ENCODE results near the gene AGR3.

Gene AGR3

GRCh38 chr7:16891874-16892643 is 10.3 kb upstream of the AGR3 start:
- no peak for FAIRE-seq
- DNase-seq (ENCODE audit: insufficient read length, low spot score) = no peak
- TF ChIP-seq CTCF (IDR thresholded peaks at IDR 0.05; ENCODE audit: insufficient read depth, missing control alignments) = no peak

- no peak for DNase-seq (ENCODE audit: insufficient read length, low spot score)
- FAIRE-seq = no peak
- peak; percentile 31 for TF ChIP-seq CTCF (IDR thresholded peaks at IDR 0.05; ENCODE audit: insufficient read depth, missing control alignments)
These were observed 9.6 kb upstream of the AGR3 start for GRCh38 chr7:16891338-16891737.

DNA sequence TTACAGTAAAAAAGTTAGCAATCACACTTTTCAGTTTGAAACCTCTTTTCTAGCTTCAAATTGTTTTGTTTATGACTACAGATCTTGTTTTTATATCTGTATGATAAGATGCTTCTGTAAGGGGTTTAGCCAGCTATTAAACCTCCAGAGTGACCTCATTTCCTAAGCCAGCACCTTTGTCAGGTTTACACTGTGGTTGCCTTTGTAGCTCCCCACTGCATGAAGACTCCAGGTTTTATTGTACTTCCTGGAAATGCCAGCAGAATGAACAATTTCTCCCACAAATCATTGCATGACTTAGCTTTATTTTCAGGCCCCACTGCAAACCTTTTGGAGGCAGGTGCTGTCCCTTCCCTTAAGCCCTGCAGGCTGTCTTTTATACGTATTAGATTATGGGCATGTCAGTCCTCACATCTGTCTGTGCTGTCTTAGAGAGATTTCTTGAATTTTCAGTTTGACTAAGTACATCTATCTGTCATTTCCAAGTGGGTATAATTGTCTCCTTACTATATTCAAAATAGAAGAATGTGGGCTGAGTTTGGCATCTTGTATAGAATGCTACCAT is 8.2 kb upstream of the AGR3 start:
- no peak for TF ChIP-seq CTCF (IDR thresholded peaks at IDR 0.05; ENCODE audit: insufficient read depth, missing control alignments)
- FAIRE-seq (no peak), DNase-seq (ENCODE audit: insufficient read length, low spot score) (no peak)

- DNase-seq (ENCODE audit: insufficient read length, low spot score) = no peak
- no peak for FAIRE-seq
- no peak for TF ChIP-seq CTCF (IDR thresholded peaks at IDR 0.05; ENCODE audit: insufficient read depth, missing control alignments)
These were observed 7.5 kb upstream of the AGR3 start for GRCh38 chr7:16889305-16889704.

DNA sequence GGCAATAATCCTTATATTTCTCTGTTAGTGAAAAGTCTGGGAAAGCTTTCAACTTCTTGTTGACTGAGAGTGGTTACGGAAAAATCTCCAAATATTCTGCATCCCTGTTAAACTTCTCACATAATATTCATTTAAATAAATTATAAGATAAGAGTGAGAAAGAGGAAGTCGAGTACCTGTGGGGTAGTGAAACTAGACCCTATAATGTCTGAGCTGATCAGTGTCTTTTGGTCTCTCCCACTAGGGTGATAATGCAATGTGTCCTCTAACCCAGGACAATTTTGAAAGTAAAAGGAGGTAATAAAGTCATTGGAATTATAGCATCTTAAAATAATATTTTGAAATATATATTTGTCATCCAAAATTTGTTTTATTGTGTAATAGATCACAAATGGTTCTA is 2.1 kb upstream of the AGR3 start:
- DNase-seq (ENCODE audit: insufficient read length, low spot score) = no peak
- TF ChIP-seq CTCF (IDR thresholded peaks at IDR 0.05; ENCODE audit: insufficient read depth, missing control alignments) = no peak
- FAIRE-seq = no peak

DNA sequence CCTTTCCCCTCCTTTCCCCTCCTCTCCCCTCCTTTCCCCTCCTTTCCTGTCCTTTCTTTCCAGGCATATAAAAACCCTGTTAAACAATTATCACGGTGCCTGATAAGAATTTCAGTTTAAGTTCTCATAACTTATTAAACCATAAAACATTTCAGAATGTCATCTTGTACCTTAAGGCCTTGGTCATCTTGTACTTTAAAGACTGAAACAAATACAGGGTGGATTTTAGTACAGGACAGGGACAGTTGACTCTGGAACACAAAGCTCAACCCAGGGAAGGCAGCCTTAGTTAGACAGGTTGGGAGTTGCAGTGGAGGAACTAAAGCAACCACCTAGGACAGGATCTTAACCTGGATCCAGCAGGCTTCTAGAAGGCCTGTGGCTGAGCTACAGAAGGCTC is 1.2 kb downstream of the AGR3 start:
- TF ChIP-seq CTCF (IDR thresholded peaks at IDR 0.05; ENCODE audit: insufficient read depth, missing control alignments) = no peak
- no peak for FAIRE-seq
- no peak for DNase-seq (ENCODE audit: insufficient read length, low spot score)

DNA sequence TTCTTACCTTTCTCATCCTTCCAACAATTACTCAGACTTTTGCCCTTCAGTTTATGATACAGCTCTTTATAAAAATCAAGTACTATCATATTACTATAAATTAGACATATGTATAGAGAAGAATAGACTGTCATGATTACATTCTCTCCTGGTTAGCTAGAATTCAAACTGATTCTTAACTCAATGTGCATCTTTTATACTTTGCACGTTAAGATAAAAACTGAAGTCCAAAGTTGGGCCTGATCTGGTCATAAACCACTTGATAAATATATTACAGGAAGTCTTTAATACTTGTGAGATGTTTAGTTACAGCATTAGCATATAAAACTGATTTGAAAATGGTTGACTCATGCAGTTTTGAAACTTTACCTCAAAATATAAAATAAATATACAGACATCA is 2.6 kb downstream of the AGR3 start:
- no peak for TF ChIP-seq CTCF (IDR thresholded peaks at IDR 0.05; ENCODE audit: insufficient read depth, missing control alignments)
- DNase-seq (ENCODE audit: insufficient read length, low spot score) (no peak), FAIRE-seq (no peak)
